ENCODE data around the gene FAM114A1.

DNA sequence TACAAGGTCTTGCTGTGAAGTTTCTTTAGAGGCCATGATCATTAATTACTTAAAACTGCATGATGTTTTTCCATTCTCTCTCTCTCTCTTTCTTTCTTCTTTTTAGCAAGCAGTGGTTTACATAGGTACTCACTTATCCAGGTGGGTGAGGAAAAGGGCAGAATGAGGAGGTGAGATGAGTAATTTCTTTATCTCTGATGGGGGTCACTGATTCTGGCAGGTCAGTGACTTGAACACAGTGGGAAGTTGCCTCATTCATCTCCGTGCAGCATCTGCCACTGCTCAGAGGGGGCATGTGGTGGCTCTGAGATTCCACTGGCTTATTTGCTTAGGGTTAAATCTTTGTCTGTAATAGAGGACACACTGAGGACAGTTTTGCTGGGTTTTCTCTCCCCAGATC, 62.6 kb downstream of the FAM114A1 start:
- no peak for TF ChIP-seq POLR2A (IDR thresholded peaks at IDR 0.05)
- TF ChIP-seq, protein P1, sequence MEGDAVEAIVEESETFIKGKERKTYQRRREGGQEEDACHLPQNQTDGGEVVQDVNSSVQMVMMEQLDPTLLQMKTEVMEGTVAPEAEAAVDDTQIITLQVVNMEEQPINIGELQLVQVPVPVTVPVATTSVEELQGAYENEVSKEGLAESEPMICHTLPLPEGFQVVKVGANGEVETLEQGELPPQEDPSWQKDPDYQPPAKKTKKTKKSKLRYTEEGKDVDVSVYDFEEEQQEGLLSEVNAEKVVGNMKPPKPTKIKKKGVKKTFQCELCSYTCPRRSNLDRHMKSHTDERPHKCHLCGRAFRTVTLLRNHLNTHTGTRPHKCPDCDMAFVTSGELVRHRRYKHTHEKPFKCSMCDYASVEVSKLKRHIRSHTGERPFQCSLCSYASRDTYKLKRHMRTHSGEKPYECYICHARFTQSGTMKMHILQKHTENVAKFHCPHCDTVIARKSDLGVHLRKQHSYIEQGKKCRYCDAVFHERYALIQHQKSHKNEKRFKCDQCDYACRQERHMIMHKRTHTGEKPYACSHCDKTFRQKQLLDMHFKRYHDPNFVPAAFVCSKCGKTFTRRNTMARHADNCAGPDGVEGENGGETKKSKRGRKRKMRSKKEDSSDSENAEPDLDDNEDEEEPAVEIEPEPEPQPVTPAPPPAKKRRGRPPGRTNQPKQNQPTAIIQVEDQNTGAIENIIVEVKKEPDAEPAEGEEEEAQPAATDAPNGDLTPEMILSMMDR (IDR thresholded peaks at IDR 0.05): no peak

All from testis (tissue), 2 donors.